Activated B cell treated with CpG ODN at 0.5 μM for 24 hours (primary cell): ENCODE results near the gene KRT80. TPM values are rescaled to one million over a fixed set of nuclear protein-coding genes. Genes with fewer than 3 reads are reported as not detected.

Experiments used
- ATAC-seq: fragments of 200-7000 bp; cut with Tn5 transposase; one replicate; pipeline ENCODE4 v1.10.0; 2021; ENCODE audit warnings: low read depth, mild to moderate bottlenecking, moderate library complexity
- CTCF ChIA-PET: fragments of 350-600 bp; sonication (Branson Sonifier 250); formaldehyde crosslinking; loops from one replicate; lab custom pipeline; 2021; ENCODE audit warnings: antibody characterized with exemption; lab: Charles Lee
- POLR2A ChIA-PET: fragments of 350-600 bp; sonication (Branson Sonifier 250); formaldehyde crosslinking; loops from one replicate; lab custom pipeline; 2021; ENCODE audit warnings: antibody characterized with exemption; lab: Charles Lee
- DNase-seq: peaks from one replicate; pipeline ENCODE4 v3.0.0; 2022
- H3K27ac Mint-ChIP-seq: one replicate; pipeline ENCODE4 v1.8.0; 2020; ENCODE audit warnings: mixed read lengths
- H3K27me3 Mint-ChIP-seq: one replicate; pipeline ENCODE4 v1.8.0; 2021; ENCODE audit warnings: mixed read lengths
- H3K36me3 Mint-ChIP-seq: one replicate; pipeline ENCODE4 v1.8.0; 2021; ENCODE audit warnings: low read depth, mixed read lengths
- H3K4me1 Mint-ChIP-seq: one replicate; pipeline ENCODE4 v1.8.0; 2021; ENCODE audit warnings: mixed read lengths
- H3K4me3 Mint-ChIP-seq: one replicate; pipeline ENCODE4 v1.8.0; 2020; ENCODE audit warnings: mild to moderate bottlenecking, mixed read lengths
- H3K9me3 Mint-ChIP-seq: one replicate; pipeline ENCODE4 v1.8.0; 2020; ENCODE audit warnings: mixed read lengths
- intact Hi-C: fragments of 100-400 bp; cut with micrococcal nuclease; formaldehyde crosslinking; loops from one replicate; pipeline ENCODE4 v1.15.1; 2024
- total RNA-seq: library from RNA; stranded (reverse); gene quantifications from 2 replicates; pipeline ENCODE4 v1.2.3, GENCODE V29; 2022
- TF ChIP-seq, protein P1 (sequence below): fragments of 200-600 bp; IDR thresholded peaks from one replicate; pipeline ENCODE4 v1.8.0; 2022; ENCODE audit warnings: antibody characterized with exemption, mild to moderate bottlenecking

Gene KRT80
- total RNA-seq, 1 donor from 2014 or later, result not detected

DNA sequence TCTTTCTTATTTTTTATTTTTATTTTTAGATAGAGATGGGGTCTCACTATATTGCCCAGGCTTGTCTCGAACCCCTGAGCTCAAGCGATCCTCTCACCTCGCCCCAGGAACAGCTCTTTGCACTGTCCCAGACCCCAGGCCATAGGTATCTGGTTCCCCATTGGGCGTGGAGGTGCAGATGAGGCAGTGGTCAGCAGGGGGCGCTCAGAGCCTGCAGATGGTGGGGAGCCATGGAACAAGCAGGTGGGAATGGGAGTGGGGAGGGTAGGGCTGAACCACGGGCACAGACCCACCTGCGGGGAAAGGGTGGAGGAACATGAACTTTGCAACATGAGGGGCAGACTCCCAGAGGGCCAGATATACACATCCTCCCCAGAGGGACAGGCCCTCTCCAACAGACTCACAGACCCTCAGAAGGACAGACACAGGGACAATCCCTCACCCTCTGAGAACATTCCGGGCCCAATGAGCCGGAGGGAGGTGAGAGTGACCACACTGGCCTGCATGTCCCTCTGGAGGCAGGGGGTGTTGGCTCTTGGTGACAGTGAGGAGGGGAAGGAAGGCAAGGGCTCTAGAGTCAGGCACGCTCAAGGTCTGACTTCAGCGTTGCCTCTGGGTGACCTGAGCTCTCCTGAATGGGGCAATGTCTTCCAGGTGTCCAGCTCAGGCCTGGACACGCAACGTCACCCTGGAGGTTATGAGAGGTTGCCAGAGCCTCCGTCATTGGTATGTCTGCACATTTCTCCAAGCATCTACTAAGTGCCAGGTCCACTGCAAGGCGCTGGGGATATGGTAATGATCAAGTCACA lies 34.9 kb downstream of the KRT80 start:
- Mint-ChIP-seq H3K4me1 (no peaks in the 10 kb centered on the region), H3K27me3 (peaks cover 14% of the 10 kb centered on the region), H3K4me3 (no peak overlapping the region), H3K9me3 (peaks cover 5% of the 10 kb centered on the region), H3K36me3 (no peaks in the 10 kb centered on the region), H3K27ac (no peak overlapping the region)
- ChIA-PET CTCF (interaction anchor here (0.6 to 2.6 kb wide), 5 partner anchors 10 to 722 kb away, joined by 3 to 11 read pairs (median 3); partner anchors contain the start of gene KRT3), POLR2A (no interaction called here)
- TF ChIP-seq, protein P1, sequence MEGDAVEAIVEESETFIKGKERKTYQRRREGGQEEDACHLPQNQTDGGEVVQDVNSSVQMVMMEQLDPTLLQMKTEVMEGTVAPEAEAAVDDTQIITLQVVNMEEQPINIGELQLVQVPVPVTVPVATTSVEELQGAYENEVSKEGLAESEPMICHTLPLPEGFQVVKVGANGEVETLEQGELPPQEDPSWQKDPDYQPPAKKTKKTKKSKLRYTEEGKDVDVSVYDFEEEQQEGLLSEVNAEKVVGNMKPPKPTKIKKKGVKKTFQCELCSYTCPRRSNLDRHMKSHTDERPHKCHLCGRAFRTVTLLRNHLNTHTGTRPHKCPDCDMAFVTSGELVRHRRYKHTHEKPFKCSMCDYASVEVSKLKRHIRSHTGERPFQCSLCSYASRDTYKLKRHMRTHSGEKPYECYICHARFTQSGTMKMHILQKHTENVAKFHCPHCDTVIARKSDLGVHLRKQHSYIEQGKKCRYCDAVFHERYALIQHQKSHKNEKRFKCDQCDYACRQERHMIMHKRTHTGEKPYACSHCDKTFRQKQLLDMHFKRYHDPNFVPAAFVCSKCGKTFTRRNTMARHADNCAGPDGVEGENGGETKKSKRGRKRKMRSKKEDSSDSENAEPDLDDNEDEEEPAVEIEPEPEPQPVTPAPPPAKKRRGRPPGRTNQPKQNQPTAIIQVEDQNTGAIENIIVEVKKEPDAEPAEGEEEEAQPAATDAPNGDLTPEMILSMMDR, result no peak
- DNase-seq (peak; percentile 56), ATAC-seq (peak; percentile 69)
- intact Hi-C loops, result loop anchor here (1.0 to 10.0 kb wide), 3 partner anchors 170 to 722 kb away; no protein-coding TSS in a partner anchor

DNA sequence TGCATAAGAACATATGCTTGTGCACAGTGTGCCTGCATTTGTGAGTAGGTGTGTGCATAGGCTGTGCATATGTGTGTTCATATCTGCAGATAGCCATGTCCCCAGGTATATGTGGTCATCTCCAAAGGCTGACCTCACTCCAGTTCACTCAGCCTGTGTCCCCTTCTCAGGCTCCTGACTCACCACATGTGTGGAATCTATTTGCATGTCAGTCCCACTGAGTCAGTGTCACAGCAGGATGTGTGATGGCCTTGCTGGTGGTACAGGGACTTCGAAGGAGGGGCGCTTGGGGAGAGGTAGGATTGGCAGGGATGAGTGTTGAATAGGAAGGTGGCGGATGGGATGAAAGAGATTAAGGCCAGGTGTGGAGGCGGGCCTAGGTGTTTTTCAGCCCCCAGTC lies 35.5 kb downstream of the KRT80 start:
- Mint-ChIP-seq H3K4me1 (peaks cover 6% of the 10 kb centered on the region), H3K27me3 (peaks cover 15% of the 10 kb centered on the region), H3K36me3 (no peaks in the 10 kb centered on the region), H3K27ac (no peak overlapping the region), H3K4me3 (no peak overlapping the region), H3K9me3 (peaks cover 5% of the 10 kb centered on the region)
- TF ChIP-seq, protein P1, result no peak
- ATAC-seq (no peak), DNase-seq (no peak)
- ChIA-PET POLR2A (no interaction called here), CTCF (interaction anchor here (0.6 to 3.3 kb wide), 6 partner anchors 10 to 723 kb away, joined by 3 to 14 read pairs (median 4); no protein-coding TSS in a partner anchor)
- intact Hi-C loops, result loop anchor here (1.0 to 10.0 kb wide), 3 partner anchors 171 to 723 kb away; no protein-coding TSS in a partner anchor

DNA sequence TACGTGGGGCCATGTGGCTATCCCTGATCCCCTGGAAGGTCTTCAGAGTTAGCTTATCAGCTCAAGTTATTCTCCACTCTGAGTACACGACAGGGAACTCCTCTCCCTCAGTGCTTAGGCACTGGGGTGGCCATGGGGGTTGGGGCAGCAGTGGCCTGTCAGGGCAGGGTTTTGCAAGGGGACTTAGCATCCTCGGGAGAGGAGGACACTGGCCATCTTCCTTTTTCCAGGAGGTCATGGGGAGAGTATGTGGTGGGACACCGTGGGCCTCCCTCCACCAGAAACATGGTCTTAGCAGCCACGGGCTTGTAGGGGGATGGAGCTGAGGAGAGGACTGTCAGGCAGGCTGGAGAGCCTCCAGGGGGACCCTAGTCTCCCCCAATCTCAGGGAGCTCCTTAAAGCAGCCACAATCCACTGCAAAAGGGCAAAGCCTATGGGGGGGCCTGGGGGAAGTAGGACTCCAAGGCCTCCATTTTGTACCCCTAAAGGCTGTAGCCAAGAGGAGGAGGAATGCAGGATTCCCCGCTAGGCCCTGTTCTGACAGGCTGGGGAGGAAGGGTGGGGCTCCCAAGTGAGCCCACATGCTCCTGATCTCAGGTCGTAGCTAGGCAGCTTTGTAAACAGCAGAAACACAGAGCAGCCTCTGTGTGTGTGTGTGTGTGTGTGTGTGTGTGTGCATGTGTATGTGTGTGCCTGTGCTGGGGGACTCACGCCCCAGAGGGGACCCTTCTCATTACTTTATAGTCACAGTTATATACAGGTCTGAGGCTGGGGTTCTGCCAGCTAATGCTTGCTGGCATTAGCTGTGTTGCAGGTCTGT lies 36.6 kb downstream of the KRT80 start:
- DNase-seq (no peak), ATAC-seq (no peak)
- no peak overlapping the region for H3K27ac Mint-ChIP-seq
- ChIA-PET CTCF (interaction anchor here (0.6 to 3.3 kb wide), 2 partner anchors 124 to 172 kb away, joined by 4 to 14 read pairs; no protein-coding TSS in a partner anchor), POLR2A (no interaction called here)
- TF ChIP-seq, protein P1, result no peak
- intact Hi-C loops, result loop anchor here (10.0 kb wide), 1 partner anchor 350 kb away; no protein-coding TSS in a partner anchor
- peaks cover 5% of the 10 kb centered on the region for H3K9me3 Mint-ChIP-seq
- H3K4me3 Mint-ChIP-seq, result no peak overlapping the region
- no peaks in the 10 kb centered on the region for H3K36me3 Mint-ChIP-seq
- peaks cover 6% of the 10 kb centered on the region for H3K4me1 Mint-ChIP-seq
- peaks cover 21% of the 10 kb centered on the region for H3K27me3 Mint-ChIP-seq

DNA sequence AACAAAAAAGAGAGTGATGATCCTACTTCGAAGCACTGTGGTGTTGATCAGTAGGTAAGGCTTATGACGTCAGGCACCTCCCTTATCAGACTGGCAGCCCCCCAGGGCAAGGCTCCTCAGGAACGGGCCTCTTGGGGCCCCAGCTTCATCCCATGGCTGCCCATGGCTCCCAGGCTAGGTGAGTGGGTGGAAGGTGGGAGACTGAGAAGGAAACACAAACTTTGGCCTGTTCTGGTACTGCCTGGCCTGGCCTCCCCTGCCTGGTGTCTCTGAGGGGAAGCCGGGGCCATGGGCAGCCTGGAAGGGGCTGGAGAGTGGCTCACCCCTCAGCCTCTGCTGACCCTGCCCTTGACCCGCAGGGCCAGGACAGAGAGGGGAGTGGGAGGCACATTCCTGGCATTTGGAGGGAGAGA lies 38.9 kb downstream of the KRT80 start:
- peaks cover 23% of the 10 kb centered on the region for H3K27me3 Mint-ChIP-seq
- H3K4me1 Mint-ChIP-seq, result peaks cover 6% of the 10 kb centered on the region
- ChIA-PET CTCF (interaction anchor here (3.3 kb wide), 1 partner anchor 174 kb away, joined by 14 read pairs; no protein-coding TSS in a partner anchor), POLR2A (no interaction called here)
- TF ChIP-seq, protein P1, result no peak
- DNase-seq, result no peak
- no peaks in the 10 kb centered on the region for H3K36me3 Mint-ChIP-seq
- ATAC-seq, result no peak
- no peaks in the 10 kb centered on the region for H3K9me3 Mint-ChIP-seq
- no peak overlapping the region for H3K4me3 Mint-ChIP-seq
- no peak overlapping the region for H3K27ac Mint-ChIP-seq
- intact Hi-C loops, result loop anchor here (1.0 to 10.0 kb wide), 3 partner anchors 174 to 828 kb away; no protein-coding TSS in a partner anchor
